ENCODE measurements around the gene PALLD. TPM values are rescaled to one million over a fixed set of nuclear protein-coding genes. Genes with fewer than 3 reads are reported as not detected.

Gene PALLD
- total RNA-seq, 2 donors from 2014 or later, result 72.1 to 195 TPM

DNA sequence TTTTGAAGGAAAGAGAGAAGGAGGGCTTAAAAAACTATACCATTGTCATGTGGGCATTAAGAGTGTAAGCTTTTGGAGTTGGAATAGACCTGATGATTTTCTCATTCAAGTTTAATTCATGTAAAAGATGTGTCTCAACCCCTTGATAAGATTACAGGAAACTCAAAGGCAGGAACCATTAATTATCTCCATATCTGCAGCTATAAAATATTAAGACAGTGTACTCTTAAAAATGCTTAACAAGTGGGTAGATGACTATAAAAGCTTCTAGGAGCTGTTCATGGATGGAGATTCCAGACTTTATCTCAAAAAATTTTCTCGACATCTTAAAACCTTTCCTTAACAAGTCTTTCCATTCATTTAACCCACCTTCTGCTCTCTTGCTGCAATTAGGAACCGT, 208.3 kb downstream of the PALLD start:
- intact Hi-C loops (cut with DNase I), result no loop called here
- Histone ChIP-seq H3K36me3 (no peaks in the 10 kb centered on the region), H3K9me3 (no peaks in the 10 kb centered on the region), H3K27me3 (no peaks in the 10 kb centered on the region), H3K27ac (no peak overlapping the region), H3K4me3 (no peak overlapping the region), H3K9ac (ENCODE audit: low read depth in 2 of 2, low read length in 2 of 2) (no peak overlapping the region), H3K4me1 (no peaks in the 10 kb centered on the region)
- DNase-seq, result no peak
- TF ChIP-seq, protein P1, sequence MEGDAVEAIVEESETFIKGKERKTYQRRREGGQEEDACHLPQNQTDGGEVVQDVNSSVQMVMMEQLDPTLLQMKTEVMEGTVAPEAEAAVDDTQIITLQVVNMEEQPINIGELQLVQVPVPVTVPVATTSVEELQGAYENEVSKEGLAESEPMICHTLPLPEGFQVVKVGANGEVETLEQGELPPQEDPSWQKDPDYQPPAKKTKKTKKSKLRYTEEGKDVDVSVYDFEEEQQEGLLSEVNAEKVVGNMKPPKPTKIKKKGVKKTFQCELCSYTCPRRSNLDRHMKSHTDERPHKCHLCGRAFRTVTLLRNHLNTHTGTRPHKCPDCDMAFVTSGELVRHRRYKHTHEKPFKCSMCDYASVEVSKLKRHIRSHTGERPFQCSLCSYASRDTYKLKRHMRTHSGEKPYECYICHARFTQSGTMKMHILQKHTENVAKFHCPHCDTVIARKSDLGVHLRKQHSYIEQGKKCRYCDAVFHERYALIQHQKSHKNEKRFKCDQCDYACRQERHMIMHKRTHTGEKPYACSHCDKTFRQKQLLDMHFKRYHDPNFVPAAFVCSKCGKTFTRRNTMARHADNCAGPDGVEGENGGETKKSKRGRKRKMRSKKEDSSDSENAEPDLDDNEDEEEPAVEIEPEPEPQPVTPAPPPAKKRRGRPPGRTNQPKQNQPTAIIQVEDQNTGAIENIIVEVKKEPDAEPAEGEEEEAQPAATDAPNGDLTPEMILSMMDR (IDR thresholded peaks at IDR 0.05), result no peak

DNA sequence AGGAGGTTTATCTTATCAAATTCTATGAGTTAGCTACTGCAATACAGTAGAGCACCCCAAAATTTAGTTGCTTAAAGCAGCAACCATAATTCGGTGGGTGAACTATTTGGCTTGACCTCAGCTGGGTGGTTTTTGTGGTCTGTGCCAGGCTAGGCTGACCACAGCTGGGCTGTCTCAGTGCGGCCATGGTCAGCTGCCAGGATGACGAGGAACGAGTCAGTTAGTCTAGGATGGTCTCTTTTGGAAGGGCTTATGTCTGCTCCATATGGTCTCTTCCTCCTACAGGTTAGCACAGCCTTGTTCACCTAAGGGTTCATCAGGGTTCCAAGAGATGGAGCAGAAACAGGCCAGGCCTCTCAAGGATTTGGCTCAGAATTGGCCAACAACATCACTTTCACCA, 210.4 kb downstream of the PALLD start:
- H3K4me1 ChIP-seq, result no peaks in the 10 kb centered on the region
- H3K36me3 ChIP-seq, result no peaks in the 10 kb centered on the region
- no peak for DNase-seq
- TF ChIP-seq, protein P1 (IDR thresholded peaks at IDR 0.05), result no peak
- no peak overlapping the region for H3K27ac ChIP-seq
- H3K9ac ChIP-seq (ENCODE audit: low read depth in 2 of 2, low read length in 2 of 2), result no peak overlapping the region
- H3K9me3 ChIP-seq, result no peaks in the 10 kb centered on the region
- no peaks in the 10 kb centered on the region for H3K27me3 ChIP-seq
- no peak overlapping the region for H3K4me3 ChIP-seq
- intact Hi-C loops (cut with DNase I), result no loop called here

DNA sequence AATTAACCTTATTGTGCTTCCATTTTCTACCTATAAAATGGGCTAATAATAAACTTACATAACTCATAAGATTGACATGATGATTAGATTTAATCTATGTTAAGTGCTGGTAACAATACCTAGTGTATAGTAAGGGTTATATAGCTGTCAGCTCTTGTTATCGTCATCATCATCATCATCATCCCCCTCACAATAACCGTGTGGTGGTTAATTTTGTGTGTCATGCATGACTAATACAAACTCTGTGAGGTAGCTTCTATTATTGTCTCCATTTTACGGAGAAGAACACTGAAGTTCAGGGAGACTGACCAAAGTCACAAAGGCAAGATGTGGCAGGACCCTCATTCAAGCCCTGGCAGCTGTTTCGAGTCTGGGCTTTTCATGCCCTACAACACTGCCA, 211.3 kb downstream of the PALLD start:
- Histone ChIP-seq H3K9ac (ENCODE audit: low read depth in 2 of 2, low read length in 2 of 2) (no peak overlapping the region), H3K27ac (no peak overlapping the region), H3K27me3 (no peaks in the 10 kb centered on the region), H3K4me1 (no peaks in the 10 kb centered on the region), H3K9me3 (no peaks in the 10 kb centered on the region), H3K4me3 (no peak overlapping the region), H3K36me3 (no peaks in the 10 kb centered on the region)
- intact Hi-C loops (cut with DNase I), result no loop called here
- TF ChIP-seq, protein P1 (IDR thresholded peaks at IDR 0.05), result no peak
- DNase-seq, result no peak

DNA sequence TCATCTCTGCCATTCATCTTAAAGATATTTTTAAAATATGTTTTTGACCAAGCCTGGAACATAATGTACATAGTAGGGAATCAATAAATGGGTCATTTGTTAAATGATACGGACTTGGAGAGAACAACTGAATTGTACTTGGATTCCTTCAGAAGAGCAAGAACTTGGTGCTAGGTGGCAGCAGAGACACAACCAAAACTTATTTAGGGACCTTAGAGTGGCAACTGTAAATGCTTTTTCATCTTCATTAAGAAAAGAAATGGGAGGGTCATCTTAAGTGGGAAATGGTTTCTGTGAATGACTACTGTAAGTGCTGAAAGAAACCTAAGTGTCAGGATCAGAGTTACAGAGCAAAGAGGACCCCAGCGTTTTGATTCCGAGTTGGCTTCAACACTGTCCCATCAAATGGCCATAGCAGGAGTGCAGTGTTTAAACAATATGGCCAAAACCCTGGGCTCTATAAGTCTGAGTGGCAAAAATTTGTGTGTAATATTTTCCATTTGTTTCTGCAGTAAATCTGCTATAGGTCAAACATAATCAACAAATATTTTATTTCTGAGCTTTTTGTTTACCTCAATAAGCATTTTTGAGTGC, 213.6 kb downstream of the PALLD start:
- H3K4me1 ChIP-seq, result no peaks in the 10 kb centered on the region
- no peaks in the 10 kb centered on the region for H3K27me3 ChIP-seq
- H3K27ac ChIP-seq, result no peak overlapping the region
- intact Hi-C loops (cut with DNase I), result loop anchor here (2.0 kb wide), 1 partner anchor 206 kb away; no protein-coding TSS in a partner anchor
- no peaks in the 10 kb centered on the region for H3K9me3 ChIP-seq
- H3K4me3 ChIP-seq, result no peak overlapping the region
- no peaks in the 10 kb centered on the region for H3K36me3 ChIP-seq
- no peak overlapping the region for H3K9ac ChIP-seq (ENCODE audit: low read depth in 2 of 2, low read length in 2 of 2)
- peak; percentile 32 for DNase-seq
- TF ChIP-seq, protein P1 (IDR thresholded peaks at IDR 0.05), result peak; percentile 34

DNA sequence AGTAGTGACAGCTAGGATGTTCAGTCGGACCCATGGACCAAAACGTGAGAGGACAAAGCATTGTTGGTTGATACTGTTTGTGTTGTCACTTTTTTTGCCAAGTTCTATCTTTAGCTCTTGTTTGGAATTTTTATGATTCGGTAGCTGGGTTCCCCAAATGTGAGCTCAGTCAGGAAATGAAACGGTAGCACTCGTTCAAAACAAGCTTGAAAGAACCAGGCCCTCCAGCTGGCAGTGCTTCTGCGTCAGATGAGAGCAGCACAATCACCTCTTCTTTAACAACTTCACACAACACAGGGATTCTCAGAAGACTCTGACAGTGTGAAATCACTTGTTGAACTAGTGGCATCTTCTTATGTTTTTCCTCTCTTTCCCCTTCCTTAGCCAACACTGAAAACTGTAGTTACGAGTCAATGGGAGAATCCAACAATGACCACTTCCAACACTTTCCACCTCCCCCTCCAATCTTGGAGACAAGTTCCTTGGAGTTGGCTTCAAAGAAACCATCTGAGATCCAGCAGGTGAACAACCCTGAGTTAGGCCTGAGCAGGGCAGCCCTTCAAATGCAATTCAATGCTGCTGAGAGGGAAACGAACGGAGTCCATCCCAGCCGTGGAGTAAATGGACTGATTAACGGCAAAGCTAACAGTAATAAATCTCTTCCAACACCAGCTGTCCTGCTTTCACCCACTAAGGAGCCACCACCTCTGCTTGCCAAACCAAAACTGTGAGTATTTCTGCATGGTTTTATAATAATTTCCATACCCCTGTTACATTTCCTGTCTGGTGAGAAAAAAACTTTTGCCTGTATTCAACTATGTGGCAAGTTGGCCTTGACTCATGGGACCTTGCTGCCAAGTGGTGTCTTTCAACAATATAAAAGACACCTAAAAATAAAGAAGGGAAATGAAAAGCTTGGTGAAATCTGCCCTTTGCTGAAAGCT, 214.6 kb downstream of the PALLD start:
- Histone ChIP-seq H3K27me3 (no peaks in the 10 kb centered on the region), H3K9ac (ENCODE audit: low read depth in 2 of 2, low read length in 2 of 2) (no peak overlapping the region), H3K9me3 (no peaks in the 10 kb centered on the region), H3K4me3 (no peak overlapping the region), H3K36me3 (no peaks in the 10 kb centered on the region), H3K4me1 (no peaks in the 10 kb centered on the region), H3K27ac (peak overlapping the region; percentile 3)
- TF ChIP-seq, protein P1 (IDR thresholded peaks at IDR 0.05), result no peak
- DNase-seq, result no peak
- intact Hi-C loops (cut with DNase I), result loop anchor here (2.0 kb wide), 1 partner anchor 205 kb away; no protein-coding TSS in a partner anchor

Measured in colonic mucosa (tissue), 4 donors.